ENCODE measurements around the gene ZFP36L1. TPM values are rescaled to one million over a fixed set of nuclear protein-coding genes. Genes with fewer than 3 reads are reported as not detected.

Gene ZFP36L1
- total RNA-seq, 1 donor from 2014 or later = 385 TPM

GRCh38 chr14:68793734-68794129 is 865 bp upstream of the ZFP36L1 start:
- Mint-ChIP-seq H3K4me1 (ENCODE audit: unreplicated experiment) (peaks cover 67% of the 10 kb centered on the region), H3K27me3 (ENCODE audit: unreplicated experiment) (peaks cover 47% of the 10 kb centered on the region), H3K36me3 (ENCODE audit: low read depth, unreplicated experiment) (peaks cover 39% of the 10 kb centered on the region), H3K9me3 (ENCODE audit: unreplicated experiment) (no peaks in the 10 kb centered on the region), H3K4me3 (ENCODE audit: unreplicated experiment) (peak overlapping the region; percentile 99), H3K27ac (ENCODE audit: unreplicated experiment) (peak overlapping the region; percentile 100)
- TF ChIP-seq CTCF (IDR thresholded peaks at IDR 0.05; ENCODE audit: unreplicated experiment) = no peak
- DNase-seq (ENCODE audit: low spot score) = no peak

- no peak for TF ChIP-seq CTCF (IDR thresholded peaks at IDR 0.05; ENCODE audit: unreplicated experiment)
- H3K36me3 Mint-ChIP-seq (ENCODE audit: low read depth, unreplicated experiment) = peaks cover 50% of the 10 kb centered on the region
- peaks cover 67% of the 10 kb centered on the region for H3K4me1 Mint-ChIP-seq (ENCODE audit: unreplicated experiment)
- no peak for DNase-seq (ENCODE audit: low spot score)
- H3K27me3 Mint-ChIP-seq (ENCODE audit: unreplicated experiment) = peaks cover 47% of the 10 kb centered on the region
- H3K4me3 Mint-ChIP-seq (ENCODE audit: unreplicated experiment) = peak overlapping the region; percentile 99
- H3K9me3 Mint-ChIP-seq (ENCODE audit: unreplicated experiment) = no peaks in the 10 kb centered on the region
- peak overlapping the region; percentile 89 for H3K27ac Mint-ChIP-seq (ENCODE audit: unreplicated experiment)
These were observed 239 bp downstream of the ZFP36L1 start for GRCh38 chr14:68792678-68792978.

GRCh38 chr14:68791902-68792677 is 777 bp downstream of the ZFP36L1 start:
- H3K27ac Mint-ChIP-seq (ENCODE audit: unreplicated experiment) = peak overlapping the region; percentile 89
- DNase-seq (ENCODE audit: low spot score) = no peak
- peaks cover 66% of the 10 kb centered on the region for H3K4me1 Mint-ChIP-seq (ENCODE audit: unreplicated experiment)
- H3K9me3 Mint-ChIP-seq (ENCODE audit: unreplicated experiment) = no peaks in the 10 kb centered on the region
- peaks cover 56% of the 10 kb centered on the region for H3K36me3 Mint-ChIP-seq (ENCODE audit: low read depth, unreplicated experiment)
- H3K27me3 Mint-ChIP-seq (ENCODE audit: unreplicated experiment) = peaks cover 47% of the 10 kb centered on the region
- no peak for TF ChIP-seq CTCF (IDR thresholded peaks at IDR 0.05; ENCODE audit: unreplicated experiment)
- H3K4me3 Mint-ChIP-seq (ENCODE audit: unreplicated experiment) = peak overlapping the region; percentile 99

GRCh38 chr14:68791078-68791901 is 1.6 kb downstream of the ZFP36L1 start:
- H3K4me1 Mint-ChIP-seq (ENCODE audit: unreplicated experiment) = peaks cover 68% of the 10 kb centered on the region
- no peak for TF ChIP-seq CTCF (IDR thresholded peaks at IDR 0.05; ENCODE audit: unreplicated experiment)
- no peak for DNase-seq (ENCODE audit: low spot score)
- H3K4me3 Mint-ChIP-seq (ENCODE audit: unreplicated experiment) = peak overlapping the region; percentile 99
- H3K27ac Mint-ChIP-seq (ENCODE audit: unreplicated experiment) = peak overlapping the region; percentile 89
- H3K9me3 Mint-ChIP-seq (ENCODE audit: unreplicated experiment) = no peaks in the 10 kb centered on the region
- peaks cover 61% of the 10 kb centered on the region for H3K36me3 Mint-ChIP-seq (ENCODE audit: low read depth, unreplicated experiment)
- H3K27me3 Mint-ChIP-seq (ENCODE audit: unreplicated experiment) = peaks cover 45% of the 10 kb centered on the region

GRCh38 chr14:68790644-68791077 is 2.2 kb downstream of the ZFP36L1 start:
- Mint-ChIP-seq H3K9me3 (ENCODE audit: unreplicated experiment) (no peaks in the 10 kb centered on the region), H3K27ac (ENCODE audit: unreplicated experiment) (peak overlapping the region; percentile 89), H3K4me3 (ENCODE audit: unreplicated experiment) (peak overlapping the region; percentile 99), H3K36me3 (ENCODE audit: low read depth, unreplicated experiment) (peaks cover 61% of the 10 kb centered on the region), H3K4me1 (ENCODE audit: unreplicated experiment) (peaks cover 70% of the 10 kb centered on the region), H3K27me3 (ENCODE audit: unreplicated experiment) (peaks cover 46% of the 10 kb centered on the region)
- TF ChIP-seq CTCF (IDR thresholded peaks at IDR 0.05; ENCODE audit: unreplicated experiment) = no peak
- DNase-seq (ENCODE audit: low spot score) = no peak

Measured in endothelial cell (in vitro differentiated cells).